ENCODE measurements around the gene SH3RF2.

The SH3RF2 gene

GRCh38 chr5:145965804-145966203 lies 29.4 kb downstream of the SH3RF2 start (continued):
- TF ChIP-seq, protein P1, sequence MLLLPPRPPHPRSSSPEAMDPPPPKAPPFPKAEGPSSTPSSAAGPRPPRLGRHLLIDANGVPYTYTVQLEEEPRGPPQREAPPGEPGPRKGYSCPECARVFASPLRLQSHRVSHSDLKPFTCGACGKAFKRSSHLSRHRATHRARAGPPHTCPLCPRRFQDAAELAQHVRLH (tag by site-specific recombination; IDR thresholded peaks at IDR 0.05) = no peak
- TF ChIP-seq OSR2 (tag by site-specific recombination; IDR thresholded peaks at IDR 0.05) = peak; percentile 91
- TF ChIP-seq ZBTB10 (tag by site-specific recombination; IDR thresholded peaks at IDR 0.05) = no peak
- no peak for TF ChIP-seq ZNF423 (tag by site-specific recombination; IDR thresholded peaks at IDR 0.05)
- TF ChIP-seq GFI1B (tag by site-specific recombination; IDR thresholded peaks at IDR 0.05) = no peak
- TF ChIP-seq ZNF629 (tag by site-specific recombination; IDR thresholded peaks at IDR 0.05) = peak; percentile 67
- no peak for TF ChIP-seq ZNF148 (tag by site-specific recombination; IDR thresholded peaks at IDR 0.05; ENCODE audit: borderline replicate concordance)
- no peak for TF ChIP-seq HOXA7 (CRISPR knock-in tag; IDR thresholded peaks at IDR 0.05; ENCODE audit: borderline replicate concordance)
- TF ChIP-seq ZNF350 (tag by site-specific recombination; IDR thresholded peaks at IDR 0.05) = no peak
- TF ChIP-seq ZNF121 (tag by site-specific recombination; IDR thresholded peaks at IDR 0.05) = no peak
- no peak for TF ChIP-seq ZNF16 (tag by site-specific recombination; IDR thresholded peaks at IDR 0.05; ENCODE audit: low read depth)
- TF ChIP-seq, protein P2, sequence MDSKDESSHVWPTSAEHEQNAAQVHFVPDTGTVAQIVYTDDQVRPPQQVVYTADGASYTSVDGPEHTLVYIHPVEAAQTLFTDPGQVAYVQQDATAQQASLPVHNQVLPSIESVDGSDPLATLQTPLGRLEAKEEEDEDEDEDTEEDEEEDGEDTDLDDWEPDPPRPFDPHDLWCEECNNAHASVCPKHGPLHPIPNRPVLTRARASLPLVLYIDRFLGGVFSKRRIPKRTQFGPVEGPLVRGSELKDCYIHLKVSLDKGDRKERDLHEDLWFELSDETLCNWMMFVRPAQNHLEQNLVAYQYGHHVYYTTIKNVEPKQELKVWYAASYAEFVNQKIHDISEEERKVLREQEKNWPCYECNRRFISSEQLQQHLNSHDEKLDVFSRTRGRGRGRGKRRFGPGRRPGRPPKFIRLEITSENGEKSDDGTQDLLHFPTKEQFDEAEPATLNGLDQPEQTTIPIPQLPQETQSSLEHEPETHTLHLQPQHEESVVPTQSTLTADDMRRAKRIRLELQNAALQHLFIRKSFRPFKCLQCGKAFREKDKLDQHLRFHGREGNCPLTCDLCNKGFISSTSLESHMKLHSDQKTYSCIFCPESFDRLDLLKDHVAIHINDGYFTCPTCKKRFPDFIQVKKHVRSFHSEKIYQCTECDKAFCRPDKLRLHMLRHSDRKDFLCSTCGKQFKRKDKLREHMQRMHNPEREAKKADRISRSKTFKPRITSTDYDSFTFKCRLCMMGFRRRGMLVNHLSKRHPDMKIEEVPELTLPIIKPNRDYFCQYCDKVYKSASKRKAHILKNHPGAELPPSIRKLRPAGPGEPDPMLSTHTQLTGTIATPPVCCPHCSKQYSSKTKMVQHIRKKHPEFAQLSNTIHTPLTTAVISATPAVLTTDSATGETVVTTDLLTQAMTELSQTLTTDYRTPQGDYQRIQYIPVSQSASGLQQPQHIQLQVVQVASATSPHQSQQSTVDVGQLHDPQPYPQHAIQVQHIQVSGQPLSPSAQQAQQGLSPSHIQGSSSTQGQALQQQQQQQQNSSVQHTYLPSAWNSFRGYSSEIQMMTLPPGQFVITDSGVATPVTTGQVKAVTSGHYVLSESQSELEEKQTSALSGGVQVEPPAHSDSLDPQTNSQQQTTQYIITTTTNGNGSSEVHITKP (tag by site-specific recombination; IDR thresholded peaks at IDR 0.05) = peak; percentile 49
- TF ChIP-seq ZSCAN4 (tag by site-specific recombination; IDR thresholded peaks at IDR 0.05) = no peak
- peak; percentile 51 for TF ChIP-seq ZNF341 (tag by site-specific recombination; IDR thresholded peaks at IDR 0.05; ENCODE audit: low read depth)
- no peak for TF ChIP-seq ZNF132 (tag by site-specific recombination; IDR thresholded peaks at IDR 0.05; ENCODE audit: borderline replicate concordance)
- no peak for TF ChIP-seq ZNF610 (tag by site-specific recombination; IDR thresholded peaks at IDR 0.05; ENCODE audit: borderline replicate concordance)

- no peaks in the 10 kb centered on the region for H3K4me1 ChIP-seq (ENCODE audit: control insufficient read depth, insufficient read depth, low read length)
- POLR2A ChIA-PET = no interaction called here
- no peak overlapping the region for H3K4me3 ChIP-seq (ENCODE audit: low read depth, low read length)
- no peaks in the 10 kb centered on the region for H3K36me3 ChIP-seq (ENCODE audit: control insufficient read depth in 2 of 2, insufficient read depth in 1 of 2, low read length in 2 of 2)
- no peak overlapping the region for H3K27ac ChIP-seq (ENCODE audit: extremely low read depth, low read depth, low read length)
- CTCF ChIA-PET = no interaction called here
- no peaks in the 10 kb centered on the region for H3K9me3 ChIP-seq (ENCODE audit: control insufficient read depth, insufficient read depth, low read depth, low read length)
- TF ChIP-seq ZNF121 (tag by site-specific recombination; IDR thresholded peaks at IDR 0.05) (no peak), YY1 (tag by site-specific recombination; IDR thresholded peaks at IDR 0.05) (no peak), ZNF768 (tag by site-specific recombination; IDR thresholded peaks at IDR 0.05) (no peak), ZBTB8A (tag by site-specific recombination; IDR thresholded peaks at IDR 0.05) (no peak), ZNF214 (tag by site-specific recombination; IDR thresholded peaks at IDR 0.05; ENCODE audit: borderline replicate concordance) (no peak), KLF16 (tag by site-specific recombination; IDR thresholded peaks at IDR 0.05) (no peak), ZBTB48 (tag by site-specific recombination; IDR thresholded peaks at IDR 0.05) (no peak), OVOL3 (tag by site-specific recombination; IDR thresholded peaks at IDR 0.05) (no peak), ZFP69B (tag by site-specific recombination; IDR thresholded peaks at IDR 0.05) (no peak)
- TF ChIP-seq, protein P3, sequence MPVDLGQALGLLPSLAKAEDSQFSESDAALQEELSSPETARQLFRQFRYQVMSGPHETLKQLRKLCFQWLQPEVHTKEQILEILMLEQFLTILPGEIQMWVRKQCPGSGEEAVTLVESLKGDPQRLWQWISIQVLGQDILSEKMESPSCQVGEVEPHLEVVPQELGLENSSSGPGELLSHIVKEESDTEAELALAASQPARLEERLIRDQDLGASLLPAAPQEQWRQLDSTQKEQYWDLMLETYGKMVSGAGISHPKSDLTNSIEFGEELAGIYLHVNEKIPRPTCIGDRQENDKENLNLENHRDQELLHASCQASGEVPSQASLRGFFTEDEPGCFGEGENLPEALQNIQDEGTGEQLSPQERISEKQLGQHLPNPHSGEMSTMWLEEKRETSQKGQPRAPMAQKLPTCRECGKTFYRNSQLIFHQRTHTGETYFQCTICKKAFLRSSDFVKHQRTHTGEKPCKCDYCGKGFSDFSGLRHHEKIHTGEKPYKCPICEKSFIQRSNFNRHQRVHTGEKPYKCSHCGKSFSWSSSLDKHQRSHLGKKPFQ (tag by site-specific recombination; IDR thresholded peaks at IDR 0.05) = no peak
Measured at GRCh38 chr5:145967296-145967695, 30.9 kb downstream of the SH3RF2 start.

All from HEK293 (cell line).